Memory B cell (primary cell): ENCODE results near the gene IL10RA.

Experiments used
- ATAC-seq: fragments of 150-1000 bp; cut with Tn5 transposase; 2 replicates; pipeline ENCODE4 v1.10.0; 2021; ENCODE audit warnings: low read depth, mild to moderate bottlenecking, moderate library complexity
- DNase-seq, 2 donors: peaks; one replicate each; pipeline ENCODE4 v3.0.0; 2022; ENCODE audit warnings: low spot score in 2 of 2
- H3K27ac Mint-ChIP-seq: one replicate; pipeline ENCODE4 v1.8.0; 2022; ENCODE audit warnings: mild to moderate bottlenecking, moderate library complexity, mixed read lengths
- H3K27me3 Mint-ChIP-seq: one replicate; pipeline ENCODE4 v1.8.0; 2022; ENCODE audit warnings: mixed read lengths
- H3K36me3 Mint-ChIP-seq: one replicate; pipeline ENCODE4 v1.8.0; 2022; ENCODE audit warnings: mild to moderate bottlenecking, mixed read lengths
- H3K4me1 Mint-ChIP-seq: one replicate; pipeline ENCODE4 v1.8.0; 2022; ENCODE audit warnings: mixed read lengths
- H3K4me3 Mint-ChIP-seq: one replicate; pipeline ENCODE4 v1.8.0; 2022; ENCODE audit warnings: mild to moderate bottlenecking, moderate library complexity, mixed read lengths
- H3K9me3 Mint-ChIP-seq: one replicate; pipeline ENCODE4 v1.8.0; 2022; ENCODE audit warnings: mixed read lengths

The IL10RA gene

DNA sequence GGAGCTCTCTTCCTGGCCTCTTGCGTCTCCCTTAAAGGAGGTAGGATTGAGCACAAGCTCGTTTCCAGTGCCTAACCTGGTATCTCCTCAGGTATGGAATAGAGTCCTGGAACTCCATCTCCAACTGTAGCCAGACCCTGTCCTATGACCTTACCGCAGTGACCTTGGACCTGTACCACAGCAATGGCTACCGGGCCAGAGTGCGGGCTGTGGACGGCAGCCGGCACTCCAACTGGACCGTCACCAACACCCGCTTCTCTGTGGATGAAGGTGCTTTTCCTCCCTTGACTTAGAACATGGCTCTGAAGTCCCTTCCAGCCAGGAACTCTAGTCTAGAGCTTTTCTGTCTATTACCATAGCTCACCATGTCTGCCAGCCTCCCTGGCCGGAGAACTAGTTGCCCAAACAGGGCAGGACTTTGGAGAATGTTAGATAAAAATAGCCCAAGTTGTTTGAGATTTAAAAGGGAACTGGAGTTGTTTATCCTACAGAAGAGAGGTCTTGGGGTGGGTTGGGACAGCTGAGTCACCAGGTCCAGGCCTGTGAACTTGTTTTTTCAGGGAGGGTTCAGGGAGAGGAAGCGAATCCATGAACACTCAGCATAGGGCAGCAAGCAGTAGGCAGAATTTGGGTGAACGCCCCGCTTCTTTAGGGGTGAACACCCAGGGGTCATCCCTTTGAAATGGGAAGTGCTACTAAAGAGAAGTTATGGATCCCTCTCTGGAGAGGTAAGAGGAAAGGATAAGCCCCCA lies 3.3 kb downstream of the IL10RA start:
- no peaks in the 10 kb centered on the region for H3K27me3 Mint-ChIP-seq
- H3K4me1 Mint-ChIP-seq: peaks cover 43% of the 10 kb centered on the region
- H3K4me3 Mint-ChIP-seq: peak overlapping the region; percentile 87
- no peaks in the 10 kb centered on the region for H3K9me3 Mint-ChIP-seq
- H3K27ac Mint-ChIP-seq: peak overlapping the region; percentile 75
- DNase-seq: no peak
- ATAC-seq: no peak
- peaks cover 39% of the 10 kb centered on the region for H3K36me3 Mint-ChIP-seq

- no peaks in the 10 kb centered on the region for H3K27me3 Mint-ChIP-seq
- peak overlapping the region; percentile 31 for H3K4me3 Mint-ChIP-seq
- H3K9me3 Mint-ChIP-seq: no peaks in the 10 kb centered on the region
- DNase-seq (no peak), ATAC-seq (peak; percentile 33)
- H3K4me1 Mint-ChIP-seq: peaks cover 39% of the 10 kb centered on the region
- H3K36me3 Mint-ChIP-seq: peaks cover 47% of the 10 kb centered on the region
- H3K27ac Mint-ChIP-seq: peak overlapping the region; percentile 38
Measured at GRCh38 chr11:117992136-117992535, 5.9 kb downstream of the IL10RA start.

- Mint-ChIP-seq H3K27me3 (no peaks in the 10 kb centered on the region), H3K36me3 (peaks cover 49% of the 10 kb centered on the region), H3K4me1 (peaks cover 39% of the 10 kb centered on the region), H3K27ac (peak overlapping the region; percentile 38), H3K9me3 (peaks cover 2% of the 10 kb centered on the region), H3K4me3 (peak overlapping the region; percentile 31)
- ATAC-seq (no peak), DNase-seq (no peak)
Measured at GRCh38 chr11:117992620-117993019, 6.4 kb downstream of the IL10RA start.

DNA sequence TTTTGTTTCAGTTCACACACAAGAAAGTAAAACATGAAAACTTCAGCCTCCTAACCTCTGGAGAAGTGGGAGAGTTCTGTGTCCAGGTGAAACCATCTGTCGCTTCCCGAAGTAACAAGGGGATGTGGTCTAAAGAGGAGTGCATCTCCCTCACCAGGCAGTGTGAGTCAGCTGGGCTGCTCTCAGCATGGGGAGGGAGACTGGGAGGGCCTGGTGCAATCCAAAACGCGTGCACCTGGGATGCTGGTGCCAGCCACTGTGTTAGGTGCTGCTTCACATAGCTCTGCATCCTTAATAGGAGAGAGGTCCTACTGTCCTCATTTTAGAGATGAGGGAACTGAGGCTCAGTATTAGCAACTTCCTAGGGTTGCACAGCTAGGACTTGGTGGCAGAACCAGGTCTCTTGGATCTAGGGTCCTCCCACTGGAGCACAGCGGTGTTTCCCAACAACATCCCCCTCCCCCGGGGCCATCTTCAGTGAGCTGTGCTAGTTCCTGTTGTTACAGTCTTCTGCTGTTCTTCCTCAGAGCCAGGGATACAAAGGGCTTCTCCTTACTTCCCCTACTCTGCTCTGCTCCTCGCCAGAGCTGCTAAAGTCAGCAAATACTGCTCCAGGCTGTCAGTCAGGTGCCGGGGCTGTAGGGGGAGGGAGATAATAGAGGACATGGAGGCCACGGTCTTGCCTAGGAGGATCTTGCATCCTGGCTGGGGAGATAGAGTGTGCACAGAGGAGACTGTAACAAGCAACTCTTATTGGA lies 8.0 kb downstream of the IL10RA start:
- Mint-ChIP-seq H3K9me3 (peaks cover 2% of the 10 kb centered on the region), H3K27ac (no peak overlapping the region), H3K4me1 (peaks cover 45% of the 10 kb centered on the region), H3K36me3 (peaks cover 50% of the 10 kb centered on the region), H3K27me3 (no peaks in the 10 kb centered on the region), H3K4me3 (no peak overlapping the region)
- DNase-seq (no peak), ATAC-seq (no peak)

GRCh38 chr11:117995472-117995871 lies 9.3 kb downstream of the IL10RA start:
- peaks cover 41% of the 10 kb centered on the region for H3K4me1 Mint-ChIP-seq
- ATAC-seq (no peak), DNase-seq (no peak)
- H3K27ac Mint-ChIP-seq: peak overlapping the region; percentile 66
- no peaks in the 10 kb centered on the region for H3K27me3 Mint-ChIP-seq
- peaks cover 2% of the 10 kb centered on the region for H3K9me3 Mint-ChIP-seq
- H3K36me3 Mint-ChIP-seq: peaks cover 42% of the 10 kb centered on the region
- H3K4me3 Mint-ChIP-seq: no peak overlapping the region

DNA sequence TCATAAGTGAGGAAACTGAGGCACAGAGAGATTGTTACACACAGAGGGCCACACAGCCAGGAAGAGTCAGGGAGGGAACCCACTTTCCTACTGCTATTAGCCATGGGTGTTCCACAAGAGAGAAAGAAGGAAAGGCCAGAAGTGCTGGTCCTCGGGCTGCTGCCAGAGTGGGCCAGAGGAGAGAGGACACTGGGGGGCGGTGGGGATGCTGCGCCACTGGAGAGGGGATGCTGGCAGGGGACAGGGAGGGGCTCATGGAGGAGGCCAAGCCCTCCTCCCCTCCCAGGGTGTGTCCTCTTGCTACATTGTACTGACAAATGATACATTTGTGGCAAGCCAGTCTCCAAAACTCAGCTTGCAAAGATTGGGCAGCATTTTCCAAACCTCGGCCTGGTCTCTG lies 9.9 kb downstream of the IL10RA start:
- Mint-ChIP-seq H3K4me1 (peaks cover 41% of the 10 kb centered on the region), H3K9me3 (peaks cover 2% of the 10 kb centered on the region), H3K4me3 (no peak overlapping the region), H3K27ac (peak overlapping the region; percentile 66), H3K27me3 (no peaks in the 10 kb centered on the region), H3K36me3 (peaks cover 41% of the 10 kb centered on the region)
- ATAC-seq: no peak
- DNase-seq: no peak

GRCh38 chr11:117997406-117997805 lies 11.2 kb downstream of the IL10RA start:
- DNase-seq: no peak
- Mint-ChIP-seq H3K4me3 (no peak overlapping the region), H3K9me3 (peaks cover 2% of the 10 kb centered on the region), H3K36me3 (peaks cover 34% of the 10 kb centered on the region), H3K27ac (peak overlapping the region; percentile 89), H3K4me1 (peaks cover 43% of the 10 kb centered on the region), H3K27me3 (no peaks in the 10 kb centered on the region)
- no peak for ATAC-seq

DNA sequence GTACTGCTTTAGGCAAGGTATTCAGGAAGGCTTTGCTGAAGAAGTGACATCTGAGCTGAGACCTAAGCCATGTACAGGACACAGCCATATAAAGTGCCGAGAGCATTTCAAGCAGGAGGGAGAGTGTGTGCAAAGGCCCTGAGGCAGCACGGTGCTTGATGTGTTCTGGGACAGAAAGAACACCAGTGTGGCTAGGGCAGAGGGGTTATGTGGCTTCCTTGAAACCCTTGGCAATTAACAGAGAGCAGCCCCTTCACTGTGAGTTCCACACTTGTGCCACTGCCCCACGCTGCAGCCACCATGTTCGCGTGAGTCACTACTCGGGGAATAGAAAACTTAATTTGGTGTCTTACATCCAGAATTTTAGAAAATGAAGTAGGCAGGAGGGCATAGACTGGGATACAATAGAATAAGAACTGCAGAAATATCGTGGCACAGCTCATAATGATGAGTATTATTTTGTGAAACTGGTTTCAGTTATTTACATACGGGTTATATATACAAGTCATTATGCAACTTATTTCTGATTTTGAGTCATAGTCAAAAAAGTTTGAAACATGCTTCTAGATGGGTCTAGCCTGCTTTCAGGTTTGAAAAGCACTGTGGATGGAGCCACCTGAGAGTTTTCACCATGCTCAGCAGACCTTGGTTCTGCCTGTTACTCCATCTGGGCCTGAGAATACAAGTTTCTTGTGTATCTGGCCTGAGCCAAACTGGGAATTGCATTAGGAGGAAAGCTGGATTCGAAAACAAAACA lies 11.8 kb downstream of the IL10RA start:
- Mint-ChIP-seq H3K27me3 (no peaks in the 10 kb centered on the region), H3K27ac (peak overlapping the region; percentile 89), H3K9me3 (peaks cover 2% of the 10 kb centered on the region), H3K4me3 (no peak overlapping the region), H3K4me1 (peaks cover 44% of the 10 kb centered on the region), H3K36me3 (peaks cover 29% of the 10 kb centered on the region)
- no peak for ATAC-seq
- no peak for DNase-seq

- H3K9me3 Mint-ChIP-seq: peaks cover 3% of the 10 kb centered on the region
- peak overlapping the region; percentile 32 for H3K4me3 Mint-ChIP-seq
- H3K27ac Mint-ChIP-seq: peak overlapping the region; percentile 89
- peaks cover 31% of the 10 kb centered on the region for H3K36me3 Mint-ChIP-seq
- DNase-seq: no peak
- H3K4me1 Mint-ChIP-seq: peaks cover 50% of the 10 kb centered on the region
- ATAC-seq: no peak
- no peaks in the 10 kb centered on the region for H3K27me3 Mint-ChIP-seq
Measured at GRCh38 chr11:117998664-117999353, 12.6 kb downstream of the IL10RA start.

- DNase-seq: no peak
- Mint-ChIP-seq H3K4me3 (no peak overlapping the region), H3K27ac (peak overlapping the region; percentile 89), H3K27me3 (no peaks in the 10 kb centered on the region), H3K36me3 (peaks cover 26% of the 10 kb centered on the region), H3K4me1 (peaks cover 57% of the 10 kb centered on the region), H3K9me3 (peaks cover 3% of the 10 kb centered on the region)
- ATAC-seq: no peak
Measured at GRCh38 chr11:117999354-117999993, 13.3 kb downstream of the IL10RA start.

DNA sequence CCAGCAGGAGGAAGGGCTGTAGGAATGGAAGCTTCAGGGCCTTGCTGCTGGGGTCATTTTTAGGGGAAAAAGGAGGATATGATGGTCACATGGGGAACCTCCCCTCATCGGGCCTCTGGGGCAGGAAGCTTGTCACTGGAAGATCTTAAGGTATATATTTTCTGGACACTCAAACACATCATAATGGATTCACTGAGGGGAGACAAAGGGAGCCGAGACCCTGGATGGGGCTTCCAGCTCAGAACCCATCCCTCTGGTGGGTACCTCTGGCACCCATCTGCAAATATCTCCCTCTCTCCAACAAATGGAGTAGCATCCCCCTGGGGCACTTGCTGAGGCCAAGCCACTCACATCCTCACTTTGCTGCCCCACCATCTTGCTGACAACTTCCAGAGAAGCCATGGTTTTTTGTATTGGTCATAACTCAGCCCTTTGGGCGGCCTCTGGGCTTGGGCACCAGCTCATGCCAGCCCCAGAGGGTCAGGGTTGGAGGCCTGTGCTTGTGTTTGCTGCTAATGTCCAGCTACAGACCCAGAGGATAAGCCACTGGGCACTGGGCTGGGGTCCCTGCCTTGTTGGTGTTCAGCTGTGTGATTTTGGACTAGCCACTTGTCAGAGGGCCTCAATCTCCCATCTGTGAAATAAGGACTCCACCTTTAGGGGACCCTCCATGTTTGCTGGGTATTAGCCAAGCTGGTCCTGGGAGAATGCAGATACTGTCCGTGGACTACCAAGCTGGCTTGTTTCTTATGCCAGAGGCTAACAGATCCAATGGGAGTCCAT lies 14.1 kb downstream of the IL10RA start:
- ATAC-seq (no peak), DNase-seq (no peak)
- Mint-ChIP-seq H3K27ac (peak overlapping the region; percentile 89), H3K27me3 (no peaks in the 10 kb centered on the region), H3K4me1 (peaks cover 62% of the 10 kb centered on the region), H3K9me3 (peaks cover 3% of the 10 kb centered on the region), H3K36me3 (peaks cover 25% of the 10 kb centered on the region), H3K4me3 (no peak overlapping the region)

DNA sequence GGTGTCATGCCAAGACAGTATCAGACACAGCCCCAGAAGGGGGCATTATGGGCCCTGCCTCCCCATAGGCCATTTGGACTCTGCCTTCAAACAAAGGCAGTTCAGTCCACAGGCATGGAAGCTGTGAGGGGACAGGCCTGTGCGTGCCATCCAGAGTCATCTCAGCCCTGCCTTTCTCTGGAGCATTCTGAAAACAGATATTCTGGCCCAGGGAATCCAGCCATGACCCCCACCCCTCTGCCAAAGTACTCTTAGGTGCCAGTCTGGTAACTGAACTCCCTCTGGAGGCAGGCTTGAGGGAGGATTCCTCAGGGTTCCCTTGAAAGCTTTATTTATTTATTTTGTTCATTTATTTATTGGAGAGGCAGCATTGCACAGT lies 14.6 kb downstream of the IL10RA start:
- no peak overlapping the region for H3K4me3 Mint-ChIP-seq
- ATAC-seq (no peak), DNase-seq (no peak)
- no peaks in the 10 kb centered on the region for H3K27me3 Mint-ChIP-seq
- peaks cover 3% of the 10 kb centered on the region for H3K9me3 Mint-ChIP-seq
- peaks cover 67% of the 10 kb centered on the region for H3K4me1 Mint-ChIP-seq
- peak overlapping the region; percentile 89 for H3K27ac Mint-ChIP-seq
- peaks cover 20% of the 10 kb centered on the region for H3K36me3 Mint-ChIP-seq
